Endothelial cell (in vitro differentiated cells): ENCODE results near the gene RGS17. TPM values are rescaled to one million over a fixed set of nuclear protein-coding genes. Genes with fewer than 3 reads are reported as not detected.

Experiments used
- DNase-seq: peaks from one replicate; pipeline ENCODE4 v3.0.0; 2021; ENCODE audit warnings: low spot score
- H3K27ac Mint-ChIP-seq: one replicate; pipeline ENCODE4 v1.8.0; 2021; ENCODE audit warnings: mixed read lengths, inconsistent platforms; ENCODE audit not compliant: unreplicated experiment
- H3K27me3 Mint-ChIP-seq: one replicate; pipeline ENCODE4 v1.8.0; 2021; ENCODE audit warnings: mild to moderate bottlenecking, moderate library complexity, mixed read lengths, inconsistent platforms; ENCODE audit not compliant: unreplicated experiment
- H3K36me3 Mint-ChIP-seq: one replicate; pipeline ENCODE4 v1.8.0; 2021; ENCODE audit warnings: mild to moderate bottlenecking, low read depth, mixed read lengths, inconsistent platforms; ENCODE audit not compliant: unreplicated experiment
- H3K4me1 Mint-ChIP-seq: one replicate; pipeline ENCODE4 v1.8.0; 2021; ENCODE audit warnings: mild to moderate bottlenecking, mixed read lengths, inconsistent platforms; ENCODE audit not compliant: unreplicated experiment
- H3K4me3 Mint-ChIP-seq: one replicate; pipeline ENCODE4 v1.8.0; 2021; ENCODE audit warnings: mild to moderate bottlenecking, mixed read lengths, inconsistent platforms; ENCODE audit not compliant: unreplicated experiment
- H3K9me3 Mint-ChIP-seq: one replicate; pipeline ENCODE4 v1.8.0; 2021; ENCODE audit warnings: mixed read lengths, inconsistent platforms; ENCODE audit not compliant: unreplicated experiment
- total RNA-seq: library from RNA; stranded (reverse); fragmentation: NEBNext Ultra II Directional; extraction: Animal tissue kit (Norgen Biotek cat#: 25700); gene quantifications from one replicate; pipeline ENCODE4 v1.2.1, GENCODE V29; 2021; ENCODE audit not compliant: unreplicated experiment
- TF ChIP-seq, protein P1 (sequence below): fragments of 200-600 bp; sonication (generic); IDR thresholded peaks from one replicate; pipeline ENCODE4 v1.5.0; 2021; ENCODE audit warnings: antibody characterized with exemption; ENCODE audit not compliant: unreplicated experiment

Gene RGS17
- total RNA-seq, 1 donor from 2014 or later: 12.0 TPM

- Mint-ChIP-seq H3K27me3 (peaks cover 14% of the 10 kb centered on the region), H3K4me1 (peaks cover 20% of the 10 kb centered on the region), H3K27ac (no peak overlapping the region), H3K36me3 (peaks cover 10% of the 10 kb centered on the region), H3K4me3 (peak overlapping the region; percentile 97), H3K9me3 (no peaks in the 10 kb centered on the region)
- TF ChIP-seq, protein P1, sequence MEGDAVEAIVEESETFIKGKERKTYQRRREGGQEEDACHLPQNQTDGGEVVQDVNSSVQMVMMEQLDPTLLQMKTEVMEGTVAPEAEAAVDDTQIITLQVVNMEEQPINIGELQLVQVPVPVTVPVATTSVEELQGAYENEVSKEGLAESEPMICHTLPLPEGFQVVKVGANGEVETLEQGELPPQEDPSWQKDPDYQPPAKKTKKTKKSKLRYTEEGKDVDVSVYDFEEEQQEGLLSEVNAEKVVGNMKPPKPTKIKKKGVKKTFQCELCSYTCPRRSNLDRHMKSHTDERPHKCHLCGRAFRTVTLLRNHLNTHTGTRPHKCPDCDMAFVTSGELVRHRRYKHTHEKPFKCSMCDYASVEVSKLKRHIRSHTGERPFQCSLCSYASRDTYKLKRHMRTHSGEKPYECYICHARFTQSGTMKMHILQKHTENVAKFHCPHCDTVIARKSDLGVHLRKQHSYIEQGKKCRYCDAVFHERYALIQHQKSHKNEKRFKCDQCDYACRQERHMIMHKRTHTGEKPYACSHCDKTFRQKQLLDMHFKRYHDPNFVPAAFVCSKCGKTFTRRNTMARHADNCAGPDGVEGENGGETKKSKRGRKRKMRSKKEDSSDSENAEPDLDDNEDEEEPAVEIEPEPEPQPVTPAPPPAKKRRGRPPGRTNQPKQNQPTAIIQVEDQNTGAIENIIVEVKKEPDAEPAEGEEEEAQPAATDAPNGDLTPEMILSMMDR: no peak
- peak; percentile 28 for DNase-seq
Measured at GRCh38 chr6:153129873-153130514, 1.1 kb downstream of the RGS17 start.

DNA sequence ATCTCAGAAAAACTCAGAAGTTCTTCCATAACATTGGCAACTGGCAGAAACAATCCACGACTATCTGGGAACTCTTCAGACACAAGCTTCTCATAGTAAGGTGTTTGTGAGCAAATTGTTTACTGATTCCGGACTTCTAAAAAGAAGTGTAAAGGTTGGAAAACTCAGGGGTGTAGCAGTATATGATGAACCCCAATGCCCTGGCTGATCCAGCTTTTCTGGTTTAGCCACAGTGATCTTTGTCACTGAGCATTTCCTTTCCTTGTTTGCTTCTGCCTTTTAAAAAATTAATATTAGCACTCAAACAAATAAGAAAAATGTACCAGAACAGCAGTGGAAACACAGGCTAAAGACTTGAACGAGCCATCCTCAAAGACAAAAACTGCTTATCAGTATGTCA lies 4.9 kb downstream of the RGS17 start:
- no peak for DNase-seq
- Mint-ChIP-seq H3K9me3 (no peaks in the 10 kb centered on the region), H3K27me3 (peaks cover 4% of the 10 kb centered on the region), H3K36me3 (peaks cover 4% of the 10 kb centered on the region), H3K4me3 (no peak overlapping the region), H3K4me1 (peaks cover 33% of the 10 kb centered on the region), H3K27ac (peak overlapping the region; percentile 58)
- TF ChIP-seq, protein P1: no peak

- Mint-ChIP-seq H3K36me3 (peaks cover 4% of the 10 kb centered on the region), H3K27ac (peak overlapping the region; percentile 89)
Measured at GRCh38 chr6:153125032-153125431, 6.0 kb downstream of the RGS17 start.

GRCh38 chr6:153123801-153124200 lies 7.3 kb downstream of the RGS17 start:
- Mint-ChIP-seq H3K4me3 (no peak overlapping the region), H3K4me1 (peaks cover 28% of the 10 kb centered on the region), H3K27ac (peak overlapping the region; percentile 98), H3K36me3 (no peaks in the 10 kb centered on the region), H3K9me3 (no peaks in the 10 kb centered on the region), H3K27me3 (no peaks in the 10 kb centered on the region)
- no peak for DNase-seq
- TF ChIP-seq, protein P1: no peak

More at GRCh38 chr6:153125032-153125431, 6.0 kb downstream of the RGS17 start:
- Mint-ChIP-seq H3K9me3 (no peaks in the 10 kb centered on the region), H3K4me3 (no peak overlapping the region), H3K4me1 (peaks cover 35% of the 10 kb centered on the region), H3K27me3 (peaks cover 2% of the 10 kb centered on the region)
- TF ChIP-seq, protein P1: no peak
- no peak for DNase-seq

- DNase-seq: no peak
- Mint-ChIP-seq H3K27ac (no peak overlapping the region), H3K4me1 (peaks cover 26% of the 10 kb centered on the region), H3K9me3 (no peaks in the 10 kb centered on the region), H3K4me3 (no peak overlapping the region), H3K27me3 (no peaks in the 10 kb centered on the region), H3K36me3 (peaks cover 2% of the 10 kb centered on the region)
- TF ChIP-seq, protein P1: no peak
Measured at GRCh38 chr6:153121311-153121710, 9.8 kb downstream of the RGS17 start.
